SK-N-SH treated with all-trans-retinoic acid at 6 μM for 48 hours (cell line): ENCODE results near the gene MYL3.

ENCODE experiments used
- ESRRG ChIP-seq: fragments of 250-450 bp; sonication (Bioruptor Pico); IDR thresholded peaks from 2 replicates; pipeline ENCODE4 v1.6.1; 2021; ENCODE audit warnings: mild to moderate bottlenecking
- ISL1 ChIP-seq: fragments of 250-450 bp; sonication (Bioruptor Pico); IDR thresholded peaks from 2 replicates; pipeline ENCODE4 v2.1.2; 2022; ENCODE audit warnings: mild to moderate bottlenecking, moderate library complexity
- PATZ1 ChIP-seq: fragments of 250-450 bp; sonication (Bioruptor Pico); IDR thresholded peaks from 2 replicates; pipeline ENCODE4 v1.8.0; 2020; ENCODE audit warnings: mild to moderate bottlenecking, moderate library complexity, borderline replicate concordance
- POU6F1 ChIP-seq: fragments of 250-450 bp; sonication (Bioruptor Pico); IDR thresholded peaks from 2 replicates; pipeline ENCODE4 v1.8.0; 2021; ENCODE audit warnings: low read depth, mild to moderate bottlenecking, moderate library complexity, borderline replicate concordance
- PPARA ChIP-seq: fragments of 250-450 bp; sonication (Bioruptor Pico); IDR thresholded peaks from 2 replicates; pipeline ENCODE4 v1.5.0; 2020; ENCODE audit warnings: mild to moderate bottlenecking, borderline replicate concordance
- ZNF8 ChIP-seq: fragments of 450-650 bp; formaldehyde crosslinking; IDR thresholded peaks from 2 replicates; pipeline ENCODE4 v1.5.0; 2020; ENCODE audit warnings: mild to moderate bottlenecking, moderate library complexity

- no peak for TF ChIP-seq PPARA (CRISPR knock-in tag)
- TF ChIP-seq POU6F1 (CRISPR knock-in tag): no peak
- no peak for TF ChIP-seq ZNF8
- no peak for TF ChIP-seq ESRRG (CRISPR knock-in tag)
- no peak for TF ChIP-seq ISL1 (CRISPR knock-in tag)
- TF ChIP-seq PATZ1 (CRISPR knock-in tag): no peak
Observed at GRCh38 chr3:46905213-46905560, 41.9 kb upstream of the MYL3 start.
